ENCODE results near the gene GNB1L. TPM values are rescaled to one million over a fixed set of nuclear protein-coding genes. Genes with fewer than 3 reads are reported as not detected.

Gene GNB1L
- total and polyA plus RNA-seq, 9 of the 15 experiments (the other 6 are each of a cell fraction or from before 2014, with no cell fraction given) = 0.56 to 50.5 (median 10.2) TPM

DNA sequence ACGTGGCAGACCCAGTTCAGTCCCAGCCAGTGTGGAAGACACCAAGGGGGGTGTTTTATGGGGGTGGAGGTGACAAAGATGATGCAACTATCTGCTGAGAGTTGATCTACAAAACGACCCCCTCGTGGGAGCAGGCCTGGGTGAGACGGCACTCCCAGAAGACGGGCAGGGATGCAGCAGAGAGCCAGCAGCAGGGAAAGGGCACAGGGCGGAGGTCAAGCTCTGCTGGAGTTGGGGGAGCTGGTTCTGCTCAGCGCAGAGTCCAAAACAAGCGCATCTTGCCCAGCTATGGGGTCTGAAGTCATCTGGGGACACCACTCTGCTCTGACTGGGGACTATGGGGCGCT lies 3.9 kb downstream of the GNB1L start:
- 86% methylated on average over 9 of the region's 9 CpGs for WGBS (ENCODE audit: insufficient coverage, low coverage, missing lambda C conversion rate)
- peaks cover 70% of the 10 kb centered on the region for H3K79me2 ChIP-seq (ENCODE audit: control insufficient read depth, insufficient read depth, low read length)
- H4K20me1 ChIP-seq (replicated peaks; ENCODE audit: control insufficient read depth, insufficient read depth, low read length) = peaks cover 44% of the 10 kb centered on the region; the same call in 1 of the 2 replicates
- intact Hi-C loops (cut with micrococcal nuclease) (loop anchor here (5.0 to 10.0 kb wide), 3 partner anchors 33 to 174 kb away; partner anchors contain the start of gene TANGO2), in situ Hi-C loops (cut with MboI) (no loop called here)
- H3K9me3 ChIP-seq (replicated peaks; ENCODE audit: control insufficient read depth, insufficient read depth, low read depth, low read length) = peaks cover 5% of the 10 kb centered on the region; the same call in 1 of the 2 replicates
- H3K27ac ChIP-seq (ENCODE audit: extremely low read depth, low read depth, low read length) = no peak overlapping the region
- no peak overlapping the region for H3K4me2 ChIP-seq (ENCODE audit: insufficient read depth, low read length)
- H3K4me1 ChIP-seq (replicated peaks in 1 of 2; ENCODE audit: control insufficient read depth in 2 of 2, insufficient read depth in 2 of 2, low read length in 2 of 2) = peaks cover 15 to 73% of the 10 kb centered on the region in 2 experiments
- peak in 1 of 4 experiments; percentile 60 for DNase-seq (ENCODE audit: extremely low read depth in 1 of 4, low spot score in 3 of 4)
- no peak for ATAC-seq
- no peaks in the 10 kb centered on the region for H3K27me3 ChIP-seq (ENCODE audit: control insufficient read depth in 2 of 2, insufficient read depth in 2 of 2, low read length in 2 of 2)
- H3K9me1 ChIP-seq (ENCODE audit: control insufficient read depth, insufficient read depth, low read length) = peaks cover 21% of the 10 kb centered on the region
- ChIA-PET CTCF (ENCODE audit: low intra/inter-chr PET ratio) (no interaction called here), POLR2A (interaction anchor here (0.6 to 13.6 kb wide), 16 partner anchors 9 to 735 kb away, joined by 3 to 247 read pairs (median 5); no protein-coding TSS in a partner anchor)
- H3K9ac ChIP-seq (ENCODE audit: insufficient read depth in 1 of 2, low read depth in 2 of 2, low read length in 2 of 2) = peak overlapping the region in 1 of 2 experiments; percentile 68; a peak in 2 of 4 replicates
- no peak overlapping the region for H2AFZ ChIP-seq (ENCODE audit: low read depth, low read length)
- BruUV-seq (replicated peaks) = no TSS peak
- FAIRE-seq = no peak
- no peak overlapping the region for H3K4me3 ChIP-seq
- H3K36me3 ChIP-seq (ENCODE audit: control insufficient read depth, insufficient read depth, low read length) = peaks cover 60% of the 10 kb centered on the region
- TF ChIP-seq PHF8 (IDR thresholded peaks at IDR 0.05; ENCODE audit: borderline replicate concordance, low read length) (peak; percentile 19; the same call in 1 of the 2 replicates), RB1 (IDR thresholded peaks at IDR 0.05; ENCODE audit: low read depth) (no peak), WHSC1 (IDR thresholded peaks at IDR 0.05; ENCODE audit: low read length) (peak; percentile 75), CEBPZ (IDR thresholded peaks at IDR 0.05; ENCODE audit: borderline replicate concordance, low read depth, low read length) (no peak), ZBTB1 (CRISPR knock-in tag; IDR thresholded peaks at IDR 0.05; ENCODE audit: borderline replicate concordance, low read depth) (no peak), SIX5 (IDR thresholded peaks at IDR 0.05; ENCODE audit: borderline replicate concordance in 1 of 2, insufficient read depth in 1 of 2, low read depth in 1 of 2, low read length in 2 of 2) (no peak), SRSF3 (IDR thresholded peaks at IDR 0.05; ENCODE audit: insufficient read depth, low read length) (no peak)
- TF ChIP-seq, protein P1, sequence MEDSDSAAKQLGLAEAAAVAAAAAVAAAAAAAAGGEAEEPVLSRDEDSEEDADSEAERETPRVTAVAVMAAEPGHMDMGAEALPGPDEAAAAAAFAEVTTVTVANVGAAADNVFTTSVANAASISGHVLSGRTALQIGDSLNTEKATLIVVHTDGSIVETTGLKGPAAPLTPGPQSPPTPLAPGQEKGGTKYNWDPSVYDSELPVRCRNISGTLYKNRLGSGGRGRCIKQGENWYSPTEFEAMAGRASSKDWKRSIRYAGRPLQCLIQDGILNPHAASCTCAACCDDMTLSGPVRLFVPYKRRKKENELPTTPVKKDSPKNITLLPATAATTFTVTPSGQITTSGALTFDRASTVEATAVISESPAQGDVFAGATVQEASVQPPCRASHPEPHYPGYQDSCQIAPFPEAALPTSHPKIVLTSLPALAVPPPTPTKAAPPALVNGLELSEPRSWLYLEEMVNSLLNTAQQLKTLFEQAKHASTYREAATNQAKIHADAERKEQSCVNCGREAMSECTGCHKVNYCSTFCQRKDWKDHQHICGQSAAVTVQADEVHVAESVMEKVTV (CRISPR knock-in tag; IDR thresholded peaks at IDR 0.05) = no peak
- TF ChIP-seq, protein P2, sequence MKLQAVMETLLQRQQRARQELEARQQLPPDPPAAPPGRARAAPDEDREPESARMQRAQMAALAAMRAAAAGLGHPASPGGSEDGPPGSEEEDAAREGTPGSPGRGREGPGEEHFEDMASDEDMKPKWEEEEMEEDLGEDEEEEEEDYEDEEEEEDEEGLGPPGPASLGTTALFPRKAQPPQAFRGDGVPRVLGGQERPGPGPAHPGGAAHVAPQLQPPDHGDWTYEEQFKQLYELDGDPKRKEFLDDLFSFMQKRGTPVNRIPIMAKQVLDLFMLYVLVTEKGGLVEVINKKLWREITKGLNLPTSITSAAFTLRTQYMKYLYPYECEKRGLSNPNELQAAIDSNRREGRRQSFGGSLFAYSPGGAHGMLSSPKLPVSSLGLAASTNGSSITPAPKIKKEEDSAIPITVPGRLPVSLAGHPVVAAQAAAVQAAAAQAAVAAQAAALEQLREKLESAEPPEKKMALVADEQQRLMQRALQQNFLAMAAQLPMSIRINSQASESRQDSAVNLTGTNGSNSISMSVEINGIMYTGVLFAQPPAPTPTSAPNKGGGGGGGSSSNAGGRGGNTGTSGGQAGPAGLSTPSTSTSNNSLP (IDR thresholded peaks at IDR 0.05; ENCODE audit: borderline replicate concordance, low read depth, low read length) = no peak
- TF ChIP-seq, protein P3, sequence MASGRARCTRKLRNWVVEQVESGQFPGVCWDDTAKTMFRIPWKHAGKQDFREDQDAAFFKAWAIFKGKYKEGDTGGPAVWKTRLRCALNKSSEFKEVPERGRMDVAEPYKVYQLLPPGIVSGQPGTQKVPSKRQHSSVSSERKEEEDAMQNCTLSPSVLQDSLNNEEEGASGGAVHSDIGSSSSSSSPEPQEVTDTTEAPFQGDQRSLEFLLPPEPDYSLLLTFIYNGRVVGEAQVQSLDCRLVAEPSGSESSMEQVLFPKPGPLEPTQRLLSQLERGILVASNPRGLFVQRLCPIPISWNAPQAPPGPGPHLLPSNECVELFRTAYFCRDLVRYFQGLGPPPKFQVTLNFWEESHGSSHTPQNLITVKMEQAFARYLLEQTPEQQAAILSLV (tag; IDR thresholded peaks at IDR 0.05) = peak; percentile 67
- TF ChIP-seq, protein P4, sequence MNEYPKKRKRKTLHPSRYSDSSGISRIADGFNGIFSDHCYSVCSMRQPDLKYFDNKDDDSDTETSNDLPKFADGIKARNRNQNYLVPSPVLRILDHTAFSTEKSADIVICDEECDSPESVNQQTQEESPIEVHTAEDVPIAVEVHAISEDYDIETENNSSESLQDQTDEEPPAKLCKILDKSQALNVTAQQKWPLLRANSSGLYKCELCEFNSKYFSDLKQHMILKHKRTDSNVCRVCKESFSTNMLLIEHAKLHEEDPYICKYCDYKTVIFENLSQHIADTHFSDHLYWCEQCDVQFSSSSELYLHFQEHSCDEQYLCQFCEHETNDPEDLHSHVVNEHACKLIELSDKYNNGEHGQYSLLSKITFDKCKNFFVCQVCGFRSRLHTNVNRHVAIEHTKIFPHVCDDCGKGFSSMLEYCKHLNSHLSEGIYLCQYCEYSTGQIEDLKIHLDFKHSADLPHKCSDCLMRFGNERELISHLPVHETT (CRISPR knock-in tag; conservative IDR thresholded peaks at IDR 0.05 in 1 of 2, IDR thresholded peaks at IDR 0.05 in 1 of 2) = no peak
